Panc1 (cell line): ENCODE measurements around the gene VASH2. TPM values are rescaled to one million over a fixed set of nuclear protein-coding genes. Genes with fewer than 3 reads are reported as not detected.

Experiments used
- ATAC-seq: fragments of 200-7000 bp; cut with Tn5 transposase; 2 replicates; pipeline ENCODE4 v1.9.1; 2020; ENCODE audit warnings: mild to moderate bottlenecking, moderate library complexity
- BruUV-seq: library from RNA; stranded (reverse); fragments of 400-500 nt; replicated peaks from 2 replicates; lab custom pipeline; 2021; lab: Mats Ljungman, UMichigan
- CTCF ChIA-PET: fragments of 300-600 bp; sonication (Branson Sonifier 250); formaldehyde crosslinking; loops from one replicate; lab custom pipeline; 2022; ENCODE audit warnings: antibody characterized with exemption; lab: Charles Lee
- POLR2A ChIA-PET: fragments of 300-600 bp; sonication (Branson Sonifier 250); formaldehyde crosslinking; loops from one replicate; lab custom pipeline; 2022; ENCODE audit warnings: antibody characterized with exemption; lab: Charles Lee
- DNase-seq: peaks from one replicate; pipeline ENCODE4 v3.0.0-alpha.2; 2010; ENCODE audit warnings: low read depth, low spot score
- H3K27ac ChIP-seq: 2 replicates; pipeline ENCODE4 v1.5.1; 2011; ENCODE audit warnings: mild to moderate bottlenecking, low read length, inconsistent platforms
- H3K27me3 ChIP-seq: fragments of 200-500 bp; sonication (Bioruptor generic); 2 replicates; pipeline ENCODE4 v1.6.0; 2014; ENCODE audit warnings: low read length, inconsistent platforms; ENCODE audit not compliant: control insufficient read depth, insufficient read depth
- H3K36me3 ChIP-seq: fragments of 200-500 bp; sonication (Bioruptor generic); 2 replicates; pipeline ENCODE4 v1.5.1; 2014; ENCODE audit warnings: inconsistent platforms, mild to moderate bottlenecking, low read length, moderate library complexity; ENCODE audit not compliant: control insufficient read depth, insufficient read depth
- H3K4me1 ChIP-seq: 2 replicates; pipeline ENCODE4 v1.5.1; 2011; ENCODE audit warnings: inconsistent platforms, mild to moderate bottlenecking, low read length, moderate library complexity; ENCODE audit not compliant: control insufficient read depth, insufficient read depth
- H3K4me3 ChIP-seq, 2 experiments: 2 replicates each; pipeline ENCODE4 v1.5.1; 2011 to 2012; ENCODE audit warnings: low read depth in 2 of 2, low read length in 2 of 2, mild to moderate bottlenecking in 2 of 2, inconsistent platforms in 1 of 2, moderate library complexity in 1 of 2
- H3K9me3 ChIP-seq: fragments of 200-500 bp; sonication (Bioruptor generic); 2 replicates; pipeline ENCODE4 v1.5.1; 2014; ENCODE audit warnings: low read depth, mild to moderate bottlenecking, inconsistent platforms, low read length, moderate library complexity; ENCODE audit not compliant: control insufficient read depth, insufficient read depth
- CTCF ChIP-seq: fragments of 450-650 bp; IDR thresholded peaks from 2 replicates; pipeline ENCODE4 v1.5.1; 2017; ENCODE audit warnings: mild to moderate bottlenecking
- POLR2AphosphoS5 ChIP-seq: IDR thresholded peaks from 2 replicates; pipeline ENCODE4 v1.6.1; 2012; ENCODE audit warnings: mild to moderate bottlenecking, low read depth, low read length, moderate library complexity
- REST ChIP-seq, 2 experiments: IDR thresholded peaks; 2 replicates each; pipeline ENCODE4 v1.6.1; 2011 to 2012; ENCODE audit warnings: low read depth in 2 of 2, control low read depth in 1 of 2, low read length in 1 of 2, mild to moderate bottlenecking in 1 of 2, moderate library complexity in 1 of 2; ENCODE audit not compliant: insufficient read depth in 1 of 2
- SIN3A ChIP-seq: IDR thresholded peaks from 2 replicates; pipeline ENCODE4 v1.6.1; 2012; ENCODE audit warnings: low read depth, mild to moderate bottlenecking, low read length, moderate library complexity, borderline replicate concordance; ENCODE audit not compliant: insufficient read depth
- TCF7L2 ChIP-seq: IDR thresholded peaks from 2 replicates; pipeline ENCODE4 v1.6.1; 2011; ENCODE audit warnings: mild to moderate bottlenecking, low read depth, low read length, inconsistent platforms
- in situ Hi-C: cut with HindIII; loops from 2 replicates; pipeline ENCODE4 v1.10.0; 2016; ENCODE audit warnings: low sequenced_read_pairs, low pct_unique_long_range_greater_than_20kb
- intact Hi-C: fragments of 100-400 bp; cut with micrococcal nuclease; formaldehyde crosslinking; loops from one replicate; pipeline ENCODE4 v1.10.0; 2022; ENCODE audit not compliant: unreplicated experiment
- total RNA-seq: library from RNA; stranded (reverse); gene quantifications from one replicate; pipeline ENCODE4 v1.2.1, GENCODE V29; 2021; ENCODE audit not compliant: unreplicated experiment

VASH2 gene
- total RNA-seq, 1 experiment from 2014 or later = 1.7 TPM

GRCh38 chr1:213015099-213016050 lies 65.0 kb downstream of the VASH2 start, which contains the start of gene ANGEL2:
Gene ANGEL2, minus strand, starts transcription at chr1:213015867. Its CDS starts 196 bp downstream, at chr1:213015671.
- Histone ChIP-seq H3K9me3 (no peaks in the 10 kb centered on the region), H3K27me3 (no peaks in the 10 kb centered on the region), H3K4me1 (peaks cover 9% of the 10 kb centered on the region), H3K36me3 (peaks cover 5% of the 10 kb centered on the region), H3K4me3 (peak within 1 kb of the TSS; percentile 61 to 82), H3K27ac (peak within 1 kb of the TSS; percentile 73)
- TF ChIP-seq REST (IDR thresholded peaks at IDR 0.05; ENCODE audit: insufficient read depth in 1 of 2, low read depth in 2 of 2, low read length in 1 of 2) (no peak), TCF7L2 (no peak), POLR2AphosphoS5 (peak; percentile 88), CTCF (no peak), SIN3A (peak; percentile 88; the same call in 1 of the 2 replicates)
- no TSS peak for BruUV-seq
- intact Hi-C loops (no loop called here), in situ Hi-C loops (no loop called here)
- DNase-seq = peak; percentile 94
- CTCF ChIA-PET = no interaction called here
- peak; percentile 96 for ATAC-seq
- POLR2A ChIA-PET = interaction anchor here (0.7 to 0.8 kb wide), 2 partner anchors 13 to 43 kb away, joined by 3 to 5 read pairs; no protein-coding TSS in a partner anchor

- in situ Hi-C loops = no loop called here
- Histone ChIP-seq H3K27me3 (no peaks in the 10 kb centered on the region; the same call in 1 of the 2 replicates), H3K4me1 (peaks cover 9% of the 10 kb centered on the region), H3K27ac (no peak overlapping the region), H3K4me3 (no peak overlapping the region; a peak in 1 of 4 replicates), H3K9me3 (no peaks in the 10 kb centered on the region), H3K36me3 (peaks cover 2% of the 10 kb centered on the region)
- DNase-seq (no peak), ATAC-seq (no peak)
- no peak for TF ChIP-seq SIN3A
- no peak for TF ChIP-seq TCF7L2
- TF ChIP-seq REST (IDR thresholded peaks at IDR 0.05; ENCODE audit: insufficient read depth in 1 of 2, low read depth in 2 of 2, low read length in 1 of 2) = no peak
- TF ChIP-seq CTCF = no peak
- TF ChIP-seq POLR2AphosphoS5 = no peak
- ChIA-PET POLR2A (interaction anchor here (0.6 kb wide), 1 partner anchor 1015 kb away, joined by 3 read pairs; no protein-coding TSS in a partner anchor), CTCF (no interaction called here)
- intact Hi-C loops = no loop called here
- no TSS peak for BruUV-seq
Observed at GRCh38 chr1:213017447-213018273, 67.3 kb downstream of the VASH2 start.
